Endothelial cell of umbilical vein (primary cell): Measurements from ENCODE around the gene LRP3. TPM values are rescaled to one million over a fixed set of nuclear protein-coding genes. Genes with fewer than 3 reads are reported as not detected.

Source experiments
- BruUV-seq: library from RNA; stranded (reverse); fragments of 400-500 nt; replicated peaks from 2 replicates; lab custom pipeline; 2021; lab: Mats Ljungman, UMichigan
- CTCF ChIA-PET: fragments of 300-600, 350-600 bp; sonication (Branson Sonifier 250); formaldehyde crosslinking; loops from one replicate; lab custom pipeline; 2021; ENCODE audit warnings: antibody characterized with exemption, inconsistent platforms; lab: Charles Lee
- POLR2A ChIA-PET: fragments of 300-600, 350-600 bp; sonication (Branson Sonifier 250); formaldehyde crosslinking; loops from one replicate; lab custom pipeline; 2021; ENCODE audit warnings: antibody characterized with exemption, inconsistent platforms; lab: Charles Lee
- DNase-seq: peaks from one replicate; pipeline ENCODE4 v3.0.0-alpha.2; 2011; ENCODE audit warnings: low read depth, low spot score
- FAIRE-seq: peaks from 2 replicates; lab custom pipeline; 2011; peaks lifted over from hg19 to GRCh38; lab: Jason Lieb, UNC
- H2AFZ ChIP-seq: 2 replicates; pipeline ENCODE4 v1.6.0; 2012; ENCODE audit warnings: low read depth, low read length, control low read depth, inconsistent platforms
- H3K27ac ChIP-seq: 2 replicates; pipeline ENCODE4 v1.5.1; 2011; ENCODE audit warnings: low read depth, mild to moderate bottlenecking, control low read depth, low read length, moderate library complexity; ENCODE audit not compliant: insufficient read depth
- H3K27me3 ChIP-seq, 2 experiments: 2 replicates each; pipeline versions ENCODE4 v1.6.0 to v1.6.1; 2011; ENCODE audit warnings: low read length in 2 of 2, mixed read lengths in 1 of 2; ENCODE audit not compliant: control insufficient read depth in 2 of 2, insufficient read depth in 2 of 2
- H3K36me3 ChIP-seq, 2 experiments: 2 replicates in 1 of 2; 3 replicates in 1 of 2; pipeline ENCODE4 v1.5.1; 2011; ENCODE audit warnings: low read length in 2 of 2, mild to moderate bottlenecking in 1 of 2, moderate library complexity in 1 of 2; ENCODE audit not compliant: control insufficient read depth in 2 of 2, insufficient read depth in 2 of 2; ENCODE audit errors: extremely low read depth in 1 of 2
- H3K4me1 ChIP-seq: 3 replicates; pipeline ENCODE4 v1.5.1; 2011; ENCODE audit warnings: mild to moderate bottlenecking, low read length; ENCODE audit not compliant: control insufficient read depth, insufficient read depth; ENCODE audit errors: extremely low read depth
- H3K4me2 ChIP-seq: 2 replicates; pipeline ENCODE4 v1.6.1; 2011; ENCODE audit warnings: low read length, control low read depth, mixed read lengths; ENCODE audit not compliant: insufficient read depth
- H3K4me3 ChIP-seq, 3 experiments: fragments of 200-600 bp in 1 of 3; sonication (generic), shearing (Covaris generic) in 1 of 3; replicated peaks in 1 of 3; 2 replicates each; pipeline ENCODE4 v1.5.1; 2011 to 2016; ENCODE audit warnings: control low read depth in 3 of 3, low read length in 3 of 3, mild to moderate bottlenecking in 2 of 3, inconsistent platforms in 1 of 3, low read depth in 1 of 3, moderate library complexity in 1 of 3; ENCODE audit not compliant: insufficient read depth in 1 of 3
- H3K79me2 ChIP-seq: 2 replicates; pipeline ENCODE4 v1.6.0; 2012; ENCODE audit warnings: low read length, inconsistent platforms; ENCODE audit not compliant: control insufficient read depth, insufficient read depth
- H3K9ac ChIP-seq: replicated peaks from 2 replicates; pipeline ENCODE3; 2011; ENCODE audit warnings: low read length, control low read depth; ENCODE audit not compliant: insufficient read depth; ENCODE audit errors: extremely low read depth
- H3K9me1 ChIP-seq: replicated peaks from 3 replicates; pipeline ENCODE4 v1.6.0; 2011; ENCODE audit warnings: mild to moderate bottlenecking, low read length; ENCODE audit not compliant: control insufficient read depth, insufficient read depth; ENCODE audit errors: extremely low read depth
- H3K9me3 ChIP-seq: replicated peaks from 2 replicates; pipeline ENCODE4 v1.5.1; 2012; ENCODE audit warnings: low read length, inconsistent platforms; ENCODE audit not compliant: control insufficient read depth, insufficient read depth
- H4K20me1 ChIP-seq: replicated peaks from 2 replicates; pipeline ENCODE3; 2011; ENCODE audit warnings: mild to moderate bottlenecking, low read length; ENCODE audit not compliant: control insufficient read depth, insufficient read depth; ENCODE audit errors: extremely low read depth
- CTCF ChIP-seq, 2 donors: IDR thresholded peaks; 1 replicate in 1 of 2; 2 replicates in 1 of 2; pipeline ENCODE4 v1.5.1; 2011; ENCODE audit warnings: low read length in 2 of 2, mild to moderate bottlenecking in 2 of 2, moderate library complexity in 2 of 2, control low read depth in 1 of 2, inconsistent platforms in 1 of 2, low read depth in 1 of 2; ENCODE audit not compliant: insufficient read depth in 1 of 2; ENCODE audit errors: extremely low read depth in 1 of 2
- EZH2 ChIP-seq: IDR thresholded peaks from 2 replicates; pipeline ENCODE4 v1.6.1; 2012; ENCODE audit warnings: borderline replicate concordance, low read depth, mild to moderate bottlenecking, moderate library complexity, low read length, inconsistent platforms; ENCODE audit not compliant: severe bottlenecking
- FOS ChIP-seq: IDR thresholded peaks from 2 replicates; pipeline ENCODE4 v1.6.1; 2011; ENCODE audit warnings: mild to moderate bottlenecking, low read length, moderate library complexity, borderline replicate concordance; ENCODE audit not compliant: insufficient read depth
- GATA2 ChIP-seq: IDR thresholded peaks from 2 replicates; pipeline ENCODE4 v1.7.0; 2011; ENCODE audit warnings: low read depth, mild to moderate bottlenecking, moderate library complexity, mixed read lengths, low read length; ENCODE audit not compliant: insufficient read length, insufficient read depth
- JUN ChIP-seq: IDR thresholded peaks from 2 replicates; pipeline ENCODE4 v1.6.1; 2011; ENCODE audit warnings: borderline replicate concordance, low read depth; ENCODE audit not compliant: insufficient read length, insufficient read depth
- MYC ChIP-seq: IDR thresholded peaks from one replicate; pipeline ENCODE4 v1.6.1; 2011; ENCODE audit warnings: mild to moderate bottlenecking, low read depth, low read length
- POLR2A ChIP-seq: IDR thresholded peaks from 2 replicates; pipeline ENCODE4 v1.6.1; 2012; ENCODE audit warnings: low read depth, mild to moderate bottlenecking, control low read depth, low read length
- POLR2AphosphoS5 ChIP-seq: IDR thresholded peaks from 2 replicates; pipeline ENCODE4 v1.6.1; 2012; ENCODE audit warnings: low read depth, mild to moderate bottlenecking, control low read depth, low read length, moderate library complexity; ENCODE audit not compliant: insufficient read depth
- dilution Hi-C: fragments of 300-500 bp; cut with MboI; formaldehyde crosslinking; loops from one replicate; pipeline ENCODE4 v1.15.0; 2019; ENCODE audit warnings: low sequenced_read_pairs; ENCODE audit not compliant: extremely low pct_ligation_motif_present
- intact Hi-C: fragments of 100-400 bp; cut with micrococcal nuclease; formaldehyde crosslinking; loops from one replicate; pipeline ENCODE4 v1.10.0; 2022
- polyA plus RNA-seq, 4 experiments: library from polyadenylated mRNA; depleted of rRNA in 3 of 4; stranded (reverse) in 3 of 4; unstranded in 1 of 4; fragments of >200 nt; gene quantifications; 2 replicates each; pipeline versions ENCODE4 v1.2.1 to v1.2.3, GENCODE V29; 2011 to 2012; ENCODE audit warnings: missing spikeins in 1 of 4
- total RNA-seq: library from RNA; stranded (reverse); gene quantifications from 2 replicates; pipeline ENCODE4 v1.2.3, GENCODE V29; 2021

The LRP3 gene
- total and polyA plus RNA-seq, 2 donors (not counting 3 experiments of a cell fraction or from before 2014, with no cell fraction given): 14.3 to 19.4 TPM

- no peaks in the 10 kb centered on the region for H3K36me3 ChIP-seq
- no TSS peak for BruUV-seq
- H3K9ac ChIP-seq: no peak overlapping the region
- no peaks in the 10 kb centered on the region for H3K9me1 ChIP-seq
- H3K4me3 ChIP-seq: no peak overlapping the region
- no peak for FAIRE-seq
- no peaks in the 10 kb centered on the region for H3K79me2 ChIP-seq
- no peak overlapping the region for H3K4me2 ChIP-seq
- H3K9me3 ChIP-seq: no peaks in the 10 kb centered on the region
- no peak overlapping the region for H3K27ac ChIP-seq
- no peaks in the 10 kb centered on the region for H4K20me1 ChIP-seq
- intact Hi-C loops (no loop called here), dilution Hi-C loops (no loop called here)
- H2AFZ ChIP-seq: no peak overlapping the region
- POLR2A ChIA-PET: no interaction called here
- no peaks in the 10 kb centered on the region for H3K4me1 ChIP-seq
- no peak for TF ChIP-seq CTCF (IDR thresholded peaks at IDR 0.05; ENCODE audit: extremely low read depth in 1 of 2, insufficient read depth in 1 of 2, low read depth in 1 of 2, low read length in 2 of 2)
- no peak for TF ChIP-seq JUN
- TF ChIP-seq MYC: no peak
- TF ChIP-seq POLR2AphosphoS5: no peak
- TF ChIP-seq EZH2: no peak
- no peak for TF ChIP-seq FOS
- TF ChIP-seq POLR2A: no peak
- TF ChIP-seq GATA2: no peak
- CTCF ChIA-PET: no interaction called here
- DNase-seq: no peak
- H3K27me3 ChIP-seq: no peaks in the 10 kb centered on the region
Measured at GRCh38 chr19:33256261-33256660, 62.1 kb downstream of the LRP3 start.
